ENCODE results near the gene C16orf86.

The C16orf86 gene

DNA sequence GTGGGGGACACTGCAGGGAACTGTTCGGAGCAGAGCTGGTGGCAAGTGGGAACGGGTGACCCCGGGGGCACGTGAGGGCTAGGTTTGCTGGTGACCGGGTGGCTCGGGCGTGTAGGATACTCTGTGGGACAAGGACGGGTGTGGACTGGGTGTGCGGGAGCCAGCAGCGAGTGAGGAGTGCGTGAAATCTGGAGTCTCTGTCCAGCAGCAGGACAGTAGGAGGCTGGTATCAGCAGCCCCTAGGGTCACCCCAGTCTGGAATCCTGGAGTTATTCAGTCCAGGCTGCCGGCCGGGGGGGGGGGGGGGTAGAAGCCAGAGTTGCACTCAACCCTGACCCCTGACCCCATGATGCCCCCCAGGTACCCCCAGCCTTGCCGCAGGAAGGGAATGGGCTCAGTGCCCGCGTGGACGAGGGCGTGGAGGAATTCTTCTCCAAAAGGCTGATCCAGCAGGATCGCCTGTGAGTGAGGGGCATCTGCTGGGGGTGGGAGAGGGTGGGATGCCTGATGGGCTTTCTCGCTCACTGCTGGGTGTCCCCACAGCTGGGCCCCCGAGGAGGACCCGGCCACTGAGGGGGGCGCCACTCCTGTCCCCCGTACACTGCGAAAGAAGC, 12.7 kb upstream of the C16orf86 start:
- peak in 2 of 58 donors; percentile 15 to 50 for DNase-seq

DNA sequence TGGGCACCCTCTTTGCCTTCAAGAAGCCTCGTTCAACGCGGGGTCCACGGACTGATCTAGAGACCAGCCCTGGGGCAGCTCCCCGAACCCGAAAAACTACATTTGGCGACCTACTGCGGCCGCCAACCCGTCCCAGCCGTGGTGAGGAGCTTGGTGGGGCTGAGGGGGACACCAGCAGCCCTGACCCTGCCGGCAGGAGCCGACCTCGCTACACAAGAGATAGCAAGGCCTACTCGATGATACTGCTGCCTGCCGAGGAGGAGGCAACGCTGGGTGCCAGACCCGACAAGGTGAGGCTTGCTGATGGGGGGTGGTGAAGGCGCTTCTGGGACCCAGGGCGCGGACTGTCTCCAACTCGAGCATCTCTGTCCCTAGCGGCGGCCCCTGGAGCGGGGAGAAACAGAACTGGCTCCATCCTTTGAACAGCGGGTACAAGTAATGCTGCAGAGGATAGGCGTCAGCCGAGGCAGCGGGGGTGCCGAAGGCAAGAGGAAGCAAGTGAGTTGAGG, 12.2 kb upstream of the C16orf86 start:
- peak in 3 of 58 donors; percentile 20 to 38 (median 24) for DNase-seq

DNA sequence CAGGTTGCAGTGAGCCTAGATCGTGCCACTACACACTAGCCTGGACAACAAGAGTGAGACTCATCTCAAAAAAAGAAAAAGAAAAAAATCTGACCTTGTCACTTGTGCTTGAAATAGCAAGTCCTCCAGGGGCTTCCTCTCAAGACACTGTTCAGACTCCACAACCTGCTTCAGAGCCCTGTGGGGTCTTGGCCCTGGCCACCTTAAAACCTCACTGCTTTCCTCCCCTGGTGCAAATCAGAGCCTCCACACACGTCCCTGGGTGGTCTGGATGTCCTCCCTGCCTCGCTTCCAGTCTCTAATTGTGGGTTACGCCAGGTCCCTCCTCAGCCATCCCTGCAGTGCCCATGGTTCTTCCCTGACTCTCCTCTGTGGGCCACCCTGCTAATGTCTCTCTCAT, 11.3 kb upstream of the C16orf86 start:
- DNase-seq = no peak

DNA sequence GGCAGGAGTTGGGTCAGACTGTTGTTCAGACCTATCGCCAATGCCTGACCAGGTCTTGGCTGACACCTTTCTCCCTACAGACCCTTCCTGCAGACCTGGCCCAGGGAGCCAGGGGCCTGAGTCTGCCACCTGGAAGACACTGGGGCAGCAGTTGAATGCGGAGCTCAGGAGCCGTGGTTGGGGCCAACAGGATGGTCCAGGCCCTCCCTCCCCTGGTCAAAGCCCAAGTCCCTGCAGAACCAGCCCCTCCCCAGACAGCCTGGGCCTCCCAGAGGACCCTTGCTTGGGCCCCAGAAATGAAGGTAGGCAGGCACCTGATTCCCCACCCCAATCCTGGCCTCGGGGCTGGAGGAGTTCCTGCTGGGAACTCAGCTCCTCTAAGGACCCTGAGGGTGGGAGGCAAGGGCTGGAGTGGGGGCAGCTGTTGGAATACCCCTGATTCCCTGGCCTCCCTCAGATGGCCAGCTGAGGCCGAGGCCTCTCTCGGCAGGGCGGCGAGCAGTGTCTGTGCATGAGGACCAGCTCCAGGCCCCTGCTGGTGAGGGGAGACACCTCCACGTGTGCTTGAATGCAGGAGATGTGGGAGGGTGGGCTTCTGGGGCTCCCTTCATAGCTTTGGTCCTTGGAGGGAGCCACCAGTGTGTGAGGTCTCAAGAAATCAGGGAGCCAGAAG, 10.1 kb upstream of the C16orf86 start:
- no peak for DNase-seq

DNA sequence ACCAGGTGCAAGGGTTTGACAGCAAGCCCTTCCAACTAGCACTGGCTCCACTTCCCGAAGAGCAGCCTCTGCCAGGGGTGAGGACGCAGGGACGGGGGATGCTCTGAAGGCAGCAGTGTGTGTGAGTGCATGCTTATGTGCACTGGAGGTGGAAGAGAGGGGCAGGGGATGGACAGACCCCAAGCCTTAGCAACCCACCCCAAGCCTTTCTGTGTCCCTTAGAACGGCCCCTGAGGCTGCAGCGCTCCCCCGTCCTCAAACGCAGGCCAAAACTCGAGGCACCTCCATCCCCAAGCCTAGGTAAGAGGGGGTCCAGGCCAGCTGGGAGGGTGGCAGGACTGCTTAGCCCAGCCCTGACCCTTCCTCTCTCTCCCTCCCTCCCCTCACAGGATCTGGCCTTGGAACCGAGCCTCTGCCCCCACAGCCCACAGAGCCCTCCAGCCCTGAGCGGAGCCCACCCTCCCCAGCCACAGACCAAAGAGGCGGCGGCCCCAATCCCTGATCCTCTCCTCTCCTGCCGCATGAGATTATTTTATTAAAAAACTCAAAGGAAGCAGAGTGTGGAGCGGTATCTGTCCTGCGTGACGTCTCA, 9.5 kb upstream of the C16orf86 start:
- no peak for DNase-seq

DNA sequence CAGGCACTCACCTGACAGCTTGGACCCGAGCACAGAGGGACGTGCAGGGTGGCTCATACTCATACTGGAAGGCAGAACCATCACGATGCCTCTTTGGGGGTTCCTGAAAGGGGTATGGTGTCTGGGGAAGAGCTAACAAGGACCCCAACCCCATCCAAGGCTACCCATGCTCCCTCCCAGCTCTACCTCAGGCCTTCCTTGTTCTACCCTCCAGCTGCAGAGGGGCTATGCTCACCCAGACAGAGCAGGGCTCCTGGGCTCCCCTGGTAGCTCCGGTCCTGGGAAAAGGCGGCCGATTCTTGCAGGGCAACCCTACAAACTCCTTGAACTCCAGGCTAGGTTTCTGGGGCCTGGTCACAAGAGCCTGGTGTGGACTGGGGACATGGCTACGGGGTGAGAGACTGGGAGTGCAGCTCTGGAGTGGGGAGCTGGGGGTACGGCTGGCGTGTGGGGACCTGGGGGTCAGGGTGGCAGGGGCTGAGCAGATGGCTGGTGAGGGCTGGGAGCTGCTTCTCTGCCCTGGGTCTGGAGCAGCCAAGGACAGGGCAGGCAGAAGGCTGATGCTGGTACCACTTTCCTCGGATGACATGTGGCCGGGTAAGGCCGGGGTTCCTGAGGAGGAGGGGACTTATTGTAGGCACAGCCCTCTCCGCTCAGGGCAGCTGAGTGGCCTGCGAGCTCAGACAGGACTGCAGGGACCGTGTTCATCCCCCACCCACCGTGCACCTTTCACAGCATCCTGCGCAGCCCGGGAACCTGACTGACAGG, 8.7 kb upstream of the C16orf86 start:
- DNase-seq = no peak

DNA sequence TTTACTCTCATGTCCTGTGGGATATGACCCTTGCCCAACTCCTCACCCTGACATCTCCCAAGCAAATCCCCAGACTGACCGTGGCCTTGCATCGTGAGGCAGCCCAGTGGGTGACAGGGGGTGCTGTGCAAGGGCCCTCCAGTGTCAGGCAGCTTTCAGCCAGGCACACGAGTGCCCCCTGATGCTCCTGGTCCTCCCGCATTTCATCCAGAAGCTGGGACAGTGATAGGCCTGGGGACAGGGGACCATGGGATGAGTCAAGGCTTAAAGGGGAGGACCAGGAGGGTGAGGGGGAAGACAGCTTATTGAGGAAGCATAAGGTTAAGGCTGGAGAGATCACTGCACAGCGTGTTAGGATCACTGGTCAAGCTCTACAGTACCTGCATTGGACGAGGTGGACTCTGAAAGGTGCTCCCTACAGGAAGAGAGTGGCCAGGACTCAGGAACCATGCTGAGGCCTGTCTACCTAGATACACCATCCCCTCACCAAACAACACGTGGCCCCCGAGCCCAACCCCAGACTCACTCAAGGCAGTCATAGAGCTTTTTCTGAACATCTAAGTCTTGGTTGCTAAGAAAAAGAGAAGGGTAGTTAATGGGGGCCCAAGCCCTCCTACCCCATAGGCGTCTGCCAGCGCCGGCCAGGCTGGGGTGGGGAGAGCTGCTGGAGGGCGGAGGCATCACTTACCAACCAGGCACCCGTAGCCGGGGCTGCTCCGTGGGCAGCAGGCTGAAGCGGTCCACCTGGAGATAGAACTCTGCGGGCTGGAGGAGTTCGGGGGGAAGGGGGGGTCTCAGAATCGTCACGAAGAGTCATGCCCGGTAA, 7.6 kb upstream of the C16orf86 start:
- no peak for DNase-seq

DNA sequence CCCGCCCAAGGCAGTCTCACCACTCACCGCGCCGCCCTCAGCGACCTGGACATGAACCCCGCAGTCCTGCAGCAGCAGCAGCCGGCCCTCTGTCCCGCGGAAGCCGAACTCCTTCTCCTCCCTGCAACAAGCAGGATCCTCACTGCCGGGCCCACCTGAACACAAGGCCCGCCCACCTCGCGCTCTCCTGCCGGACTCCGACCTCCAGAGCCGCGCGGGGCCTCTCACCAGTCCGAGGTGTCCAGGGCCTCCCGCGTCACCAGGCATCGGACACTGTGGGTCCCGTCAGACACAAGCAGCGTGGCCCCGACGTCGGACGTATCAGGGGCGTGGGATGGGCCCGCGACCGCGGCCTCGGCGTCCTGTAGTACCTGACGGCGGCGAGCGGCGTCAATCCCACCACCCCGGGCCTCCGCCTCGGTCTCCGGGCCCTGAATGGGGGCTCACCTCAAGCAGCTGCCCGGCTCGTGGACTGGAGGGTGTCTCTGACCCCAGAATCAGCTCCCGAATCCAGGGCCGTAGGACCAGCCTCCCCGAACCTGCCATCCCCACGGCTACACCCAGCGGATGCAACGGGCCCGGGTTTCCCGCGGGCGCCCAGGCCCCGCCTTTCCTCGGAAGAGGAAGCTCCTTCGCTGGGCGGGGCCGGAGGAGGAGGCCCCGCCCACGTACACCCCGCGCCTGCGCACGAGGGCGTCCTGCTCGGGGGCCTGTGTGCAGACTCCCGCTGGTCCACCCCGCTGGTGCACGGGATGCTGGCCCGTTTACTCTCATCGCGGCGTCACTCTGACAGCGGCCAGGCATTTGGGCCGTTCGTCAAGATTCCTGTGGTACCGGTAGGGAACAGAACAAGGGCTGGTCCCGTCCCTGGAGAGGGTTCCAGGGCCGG, 6.7 kb upstream of the C16orf86 start, which contains the start of gene ACD:
Gene ACD, minus strand, starts transcription at position 586 of the 889 bp plus-strand sequence. Its CDS starts 40 bp downstream, at position 546.
- peak; percentile 59 to 95 (median 86) for DNase-seq

DNA sequence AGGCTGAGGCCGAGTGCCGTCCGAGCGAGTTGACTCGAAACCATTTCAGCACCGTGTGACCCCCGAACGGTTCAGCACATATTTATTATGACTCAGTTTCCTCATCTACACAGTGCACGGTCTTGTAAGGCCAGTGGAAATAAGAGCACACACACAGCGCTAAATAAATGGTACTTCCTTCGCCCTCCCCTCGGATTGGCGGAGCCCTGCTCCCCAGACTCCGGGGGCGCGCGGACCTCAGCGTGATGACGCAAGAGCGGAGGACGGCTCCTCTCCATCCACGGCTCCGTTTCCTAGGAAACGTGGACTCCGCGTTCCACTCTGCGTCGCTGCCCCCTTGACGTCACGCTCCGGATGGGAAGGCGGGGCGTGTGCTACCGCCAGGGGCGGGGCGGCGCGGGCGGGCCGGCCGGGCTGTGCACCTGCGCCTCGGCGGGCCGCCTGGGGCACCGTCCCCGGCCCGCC, 6.0 kb upstream of the C16orf86 start, which contains the start of gene PARD6A:
Gene PARD6A, plus strand, starts transcription at position 397 of the 465 bp plus-strand sequence. CDS start 79 bp downstream, outside the sequence.
- DNase-seq = peak; percentile 58 to 98 (median 92)

DNA sequence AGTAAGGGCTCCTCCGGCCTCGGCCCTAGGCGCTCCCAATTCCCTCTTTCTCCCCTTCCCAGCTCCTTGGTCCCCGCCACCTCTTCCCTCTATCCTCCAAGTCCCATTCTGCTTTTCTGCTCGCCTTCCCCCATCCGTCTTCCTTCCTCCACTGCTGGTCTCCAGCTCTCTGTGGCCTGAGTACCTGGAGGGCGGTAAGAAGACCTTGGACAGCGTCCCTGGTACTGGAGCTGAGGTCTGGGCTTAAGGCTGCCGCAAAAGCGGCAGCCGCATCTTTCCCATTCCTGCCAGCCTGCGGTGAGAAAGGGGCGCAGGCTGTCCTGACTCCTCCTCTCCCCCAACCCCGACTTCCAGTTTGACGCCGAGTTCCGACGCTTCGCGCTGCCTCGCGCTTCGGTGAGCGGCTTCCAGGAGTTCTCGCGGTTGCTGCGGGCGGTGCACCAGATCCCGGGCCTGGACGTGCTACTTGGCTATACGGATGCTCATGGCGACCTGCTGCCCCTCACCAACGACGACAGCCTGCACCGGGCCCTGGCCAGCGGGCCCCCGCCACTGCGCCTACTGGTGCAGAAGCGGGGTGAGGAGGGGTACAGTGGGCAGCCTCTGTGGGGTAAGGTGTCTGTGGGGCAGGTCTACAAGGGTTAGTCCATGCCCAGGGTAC, 5.4 kb upstream of the C16orf86 start:
- DNase-seq = peak in 8 of 58 donors; percentile 34 to 73 (median 60)

DNA sequence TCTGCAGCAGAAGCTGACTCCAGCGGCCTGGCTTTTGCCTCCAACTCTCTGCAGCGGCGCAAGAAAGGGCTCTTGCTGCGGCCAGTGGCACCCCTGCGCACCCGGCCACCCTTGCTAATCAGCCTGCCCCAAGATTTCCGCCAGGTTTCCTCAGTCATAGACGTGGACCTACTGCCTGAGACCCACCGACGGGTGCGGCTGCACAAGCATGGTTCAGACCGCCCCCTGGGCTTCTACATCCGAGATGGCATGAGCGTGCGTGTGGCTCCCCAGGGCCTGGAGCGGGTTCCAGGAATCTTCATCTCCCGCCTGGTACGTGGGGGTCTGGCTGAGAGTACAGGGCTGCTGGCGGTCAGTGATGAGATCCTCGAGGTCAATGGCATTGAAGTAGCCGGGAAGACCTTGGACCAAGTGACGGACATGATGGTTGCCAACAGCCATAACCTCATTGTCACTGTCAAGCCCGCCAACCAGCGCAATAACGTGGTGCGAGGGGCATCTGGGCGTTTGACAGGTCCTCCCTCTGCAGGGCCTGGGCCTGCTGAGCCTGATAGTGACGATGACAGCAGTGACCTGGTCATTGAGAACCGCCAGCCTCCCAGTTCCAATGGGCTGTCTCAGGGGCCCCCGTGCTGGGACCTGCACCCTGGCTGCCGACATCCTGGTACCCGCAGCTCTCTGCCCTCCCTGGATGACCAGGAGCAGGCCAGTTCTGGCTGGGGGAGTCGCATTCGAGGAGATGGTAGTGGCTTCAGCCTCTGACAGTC, 4.5 kb upstream of the C16orf86 start:
- DNase-seq = no peak

DNA sequence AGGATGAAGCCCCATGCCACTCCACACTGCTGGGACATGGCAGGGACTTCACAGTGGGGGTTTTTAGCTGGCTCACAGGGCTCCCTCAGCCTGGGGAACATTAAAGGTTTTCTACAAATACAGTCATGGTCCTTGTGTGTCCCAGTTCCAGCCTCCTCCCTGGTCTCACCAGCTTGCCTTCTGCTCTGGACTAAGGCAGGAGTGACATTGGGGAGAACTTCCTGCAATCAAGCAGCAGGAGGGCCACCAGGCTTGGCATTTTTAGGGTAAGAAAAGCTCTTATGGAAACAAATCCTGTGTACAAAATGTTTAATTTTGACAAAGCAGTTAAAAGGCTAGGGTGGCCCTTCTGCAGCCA, 4.0 kb upstream of the C16orf86 start:
- no peak for DNase-seq

DNA sequence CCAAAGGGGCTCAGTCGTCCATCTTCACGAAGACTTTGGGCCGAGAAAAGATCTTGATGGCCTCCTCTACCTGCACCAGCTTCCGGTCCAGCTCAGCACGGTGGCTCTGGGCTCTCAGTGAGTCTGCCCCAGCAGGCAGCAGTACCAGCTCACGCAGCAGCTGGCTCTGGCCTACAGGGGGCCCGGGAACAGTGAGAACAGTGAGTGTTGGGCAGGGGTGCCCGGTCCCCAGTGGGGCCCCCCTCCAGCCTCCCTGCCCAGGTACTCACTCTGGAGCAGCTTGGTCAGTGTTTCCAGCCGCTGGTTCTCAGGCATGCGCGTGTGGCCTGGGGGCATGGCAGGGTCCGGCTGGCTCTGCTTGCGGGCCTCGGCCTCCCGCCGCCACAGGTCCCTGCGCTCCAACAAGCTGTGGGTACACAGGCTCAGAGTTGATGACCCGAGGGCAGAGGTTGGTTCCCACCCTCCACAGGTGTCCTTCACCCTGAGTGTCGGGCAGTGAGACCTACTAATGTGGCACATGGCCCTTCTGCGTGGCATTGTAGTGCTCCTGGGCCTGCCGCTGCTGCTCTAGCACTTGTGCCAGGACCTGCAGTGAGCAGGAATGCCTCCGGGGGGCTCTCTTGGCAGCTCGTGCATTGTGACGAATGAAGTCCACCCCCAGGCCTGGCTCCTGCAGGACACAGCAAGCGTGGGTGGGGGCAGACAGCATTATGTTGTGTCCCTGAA, 3.3 kb upstream of the C16orf86 start:
- peak in 12 of 58 donors; percentile 15 to 59 (median 30) for DNase-seq

DNA sequence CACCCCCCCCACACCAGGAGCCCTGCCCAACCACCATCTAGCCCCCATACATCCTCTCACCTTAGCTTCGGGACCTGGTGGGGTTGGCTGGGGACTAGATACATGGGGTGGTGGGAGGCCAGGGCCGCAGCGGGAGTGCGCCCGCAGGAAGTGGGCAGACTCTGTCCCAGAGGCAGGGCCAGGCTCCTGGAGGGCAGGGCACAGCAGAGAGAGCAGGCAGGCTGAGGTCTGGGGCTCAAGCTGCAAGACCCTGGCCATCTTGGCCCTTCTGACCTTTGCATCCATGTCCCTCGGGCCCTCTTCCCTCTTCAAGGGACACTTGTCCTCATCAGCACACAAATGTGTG, 2.8 kb upstream of the C16orf86 start:
- no peak for DNase-seq

DNA sequence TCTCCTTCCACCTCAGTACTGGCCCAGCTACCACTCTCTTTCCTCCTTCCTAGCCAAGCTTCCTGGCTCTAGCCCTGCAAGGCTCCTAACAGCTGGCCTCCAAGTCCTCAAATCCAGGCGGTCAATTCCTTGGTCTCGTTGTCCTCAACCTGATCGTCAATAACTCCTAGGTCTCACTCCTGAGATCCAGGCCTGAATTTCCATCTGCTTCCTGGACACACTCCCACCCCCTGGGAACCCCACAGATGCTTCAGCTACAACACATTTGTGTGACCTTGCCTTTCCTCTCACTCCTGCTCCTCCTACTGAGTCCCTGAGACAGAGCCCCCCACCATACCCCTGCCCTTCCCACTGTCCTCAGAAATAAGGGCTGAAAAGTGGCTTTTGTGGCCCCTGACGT, 2.4 kb upstream of the C16orf86 start:
- no peak for DNase-seq

DNA sequence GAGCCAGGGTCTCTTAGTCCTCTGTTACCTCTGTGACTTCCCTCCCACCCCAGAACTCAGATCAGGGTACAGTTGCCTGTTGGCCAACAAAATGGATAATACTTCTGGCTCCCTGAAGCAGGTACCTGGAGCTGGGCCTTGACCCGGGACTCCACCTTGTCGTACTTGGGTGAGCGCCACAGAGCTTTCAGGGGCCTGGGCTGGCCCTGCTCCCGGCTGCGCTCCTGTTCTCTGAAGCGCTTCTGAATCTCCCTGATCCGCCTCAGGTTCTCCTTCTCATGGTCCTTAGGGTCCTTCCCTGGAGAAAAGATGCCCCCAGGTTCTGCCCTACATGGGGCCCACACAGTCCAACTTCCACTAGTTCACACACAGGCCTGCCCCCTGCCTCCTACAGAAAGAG, 1.7 kb upstream of the C16orf86 start:
- no peak for DNase-seq

DNA sequence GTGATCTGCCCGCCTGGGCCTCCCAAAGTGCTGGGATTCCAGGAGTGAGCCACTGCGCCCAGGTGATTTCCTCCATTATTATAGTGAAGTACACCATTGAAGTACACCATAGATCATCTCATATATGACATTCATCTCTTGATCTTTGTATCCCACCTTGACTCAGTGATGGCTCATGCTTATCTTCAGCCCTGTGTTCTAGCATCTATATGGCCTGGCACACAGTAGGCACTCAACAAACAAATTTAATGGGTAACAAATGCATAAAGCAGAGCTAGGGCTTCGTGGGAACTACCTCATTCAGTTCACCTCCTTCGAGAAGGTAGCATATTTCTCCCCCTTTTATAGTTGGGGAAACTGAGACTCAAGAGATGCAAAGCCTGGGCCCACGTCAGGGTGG, 1.0 kb upstream of the C16orf86 start:
- DNase-seq = no peak
